K562 (cell line): ENCODE data around the gene PITRM1. TPM values are rescaled to one million over a fixed set of nuclear protein-coding genes. Genes with fewer than 3 reads are reported as not detected.

Experiments used
- ATAC-seq: fragments of 200-7000 bp; cut with Tn5 transposase; 3 replicates; pipeline ENCODE4 v1.9.1; 2020; ENCODE audit warnings: moderate library complexity
- BruUV-seq: library from RNA; stranded (reverse); fragments of 400-500 nt; replicated peaks from 2 replicates; lab custom pipeline; 2021; lab: Mats Ljungman, UMichigan
- CTCF ChIA-PET: fragments of 300-600 bp; formaldehyde crosslinking; extraction: SDS; loops from one replicate; lab custom pipeline; 2021; ENCODE audit warnings: low intra/inter-chr PET ratio; lab: Yijun Ruan, JAX
- POLR2A ChIA-PET: fragments of 300-600, 350-650 bp; sonication (Branson Sonifier 250); formaldehyde crosslinking; extraction: SDS; loops from one replicate; lab custom pipeline; 2021; ENCODE audit warnings: antibody characterized with exemption, inconsistent platforms; lab: Yijun Ruan, JAX
- DNase-seq, 4 experiments: peaks; one replicate each; pipeline versions ENCODE4 v3.0.0 to v3.0.0-alpha.2; 2011 to 2018; ENCODE audit warnings: low spot score in 3 of 4, mixed read lengths in 3 of 4; ENCODE audit errors: extremely low read depth in 1 of 4
- FAIRE-seq: peaks from 2 replicates; lab custom pipeline; 2011; peaks lifted over from hg19 to GRCh38; lab: Jason Lieb, UNC
- H2AFZ ChIP-seq: 2 replicates; pipeline ENCODE4 v1.6.0; 2011; ENCODE audit warnings: low read depth, low read length, control low read depth, inconsistent platforms
- H3K27ac ChIP-seq: fragments of 200-600 bp; 3 replicates; pipeline ENCODE4 v1.8.0; 2011; ENCODE audit warnings: low read depth, mild to moderate bottlenecking, control low read depth, inconsistent platforms, low read length, moderate library complexity, mixed read lengths; ENCODE audit errors: extremely low read depth
- H3K27me3 ChIP-seq, 2 experiments: fragments of 300-600 bp in 1 of 2; 2 replicates in 1 of 2; 3 replicates in 1 of 2; pipeline versions ENCODE4 v1.6.0 to v1.8.0; 2011; ENCODE audit warnings: inconsistent platforms in 2 of 2, low read length in 2 of 2, mild to moderate bottlenecking in 1 of 2, mixed read lengths in 1 of 2, moderate library complexity in 1 of 2; ENCODE audit not compliant: control insufficient read depth in 2 of 2, insufficient read depth in 2 of 2
- H3K36me3 ChIP-seq: fragments of 300-600 bp; 3 replicates; pipeline ENCODE4 v1.8.0; 2011; ENCODE audit warnings: mild to moderate bottlenecking, low read length, inconsistent platforms; ENCODE audit not compliant: control insufficient read depth, insufficient read depth
- H3K4me1 ChIP-seq, 2 experiments: fragments of 200-600 bp in 1 of 2; replicated peaks in 1 of 2; 2 replicates in 1 of 2; 3 replicates in 1 of 2; pipeline versions ENCODE4 v1.5.1 to v1.8.0; 2011; ENCODE audit warnings: inconsistent platforms in 2 of 2, low read length in 2 of 2, mild to moderate bottlenecking in 1 of 2, mixed read lengths in 1 of 2, moderate library complexity in 1 of 2; ENCODE audit not compliant: control insufficient read depth in 2 of 2, insufficient read depth in 2 of 2
- H3K4me2 ChIP-seq: 2 replicates; pipeline ENCODE4 v1.6.1; 2011; ENCODE audit warnings: low read length, control low read depth, inconsistent platforms, mixed read lengths; ENCODE audit not compliant: insufficient read depth
- H3K4me3 ChIP-seq: fragments of 200-600 bp; sonication (generic), shearing (Covaris generic); 2 replicates; pipeline ENCODE4 v1.5.1; 2016; ENCODE audit warnings: control low read depth, inconsistent platforms
- H3K79me2 ChIP-seq: fragments of 200-600 bp; 3 replicates; pipeline ENCODE4 v1.8.0; 2011; ENCODE audit warnings: low read length, inconsistent platforms; ENCODE audit not compliant: control insufficient read depth, insufficient read depth
- H3K9ac ChIP-seq, 2 experiments: 2 replicates each; pipeline versions ENCODE4 v1.6.0 to v1.6.1; 2011; ENCODE audit warnings: low read depth in 2 of 2, low read length in 2 of 2, control low read depth in 1 of 2, inconsistent platforms in 1 of 2, mild to moderate bottlenecking in 1 of 2, mixed read lengths in 1 of 2; ENCODE audit not compliant: insufficient read depth in 1 of 2
- H3K9me1 ChIP-seq: one replicate; pipeline ENCODE4 v1.6.0; 2011; ENCODE audit warnings: inconsistent platforms, mild to moderate bottlenecking, low read length, moderate library complexity; ENCODE audit not compliant: control insufficient read depth, insufficient read depth
- H3K9me3 ChIP-seq: replicated peaks from 2 replicates; pipeline ENCODE4 v1.5.1; 2011; ENCODE audit warnings: low read depth, low read length, inconsistent platforms; ENCODE audit not compliant: control insufficient read depth, insufficient read depth
- H4K20me1 ChIP-seq: replicated peaks from 2 replicates; pipeline ENCODE4 v1.6.1; 2011; ENCODE audit warnings: low read length, inconsistent platforms, mixed read lengths; ENCODE audit not compliant: control insufficient read depth, insufficient read depth
- ARID2 ChIP-seq: fragments of 450-650 bp; IDR thresholded peaks from 2 replicates; pipeline ENCODE4 v1.6.1; 2017; ENCODE audit warnings: antibody characterized with exemption, mild to moderate bottlenecking
- BRD9 ChIP-seq: fragments of 450-650 bp; IDR thresholded peaks from 2 replicates; pipeline ENCODE4 v1.6.1; 2018; ENCODE audit warnings: low read depth; ENCODE audit not compliant: partially characterized antibody
- KDM4B ChIP-seq, 2 experiments: fragments of 450-650 bp in 1 of 2; sonication (generic) in 1 of 2; IDR thresholded peaks; 2 replicates each; pipeline ENCODE4 v1.6.1; 2016 to 2017; ENCODE audit warnings: borderline replicate concordance in 2 of 2, antibody characterized with exemption in 1 of 2, low read depth in 1 of 2, mild to moderate bottlenecking in 1 of 2
- MTA1 ChIP-seq: fragments of 450-650 bp; IDR thresholded peaks from 2 replicates; pipeline ENCODE4 v1.6.1; 2017; ENCODE audit warnings: borderline replicate concordance
- MYC ChIP-seq, 2 experiments: fragments of 250-450 bp in 1 of 2; sonication (Bioruptor Pico) in 1 of 2; IDR thresholded peaks; 2 replicates each; pipeline versions ENCODE4 v1.5.1 to v1.6.1; 2012 to 2021; ENCODE audit warnings: low read depth in 2 of 2, borderline replicate concordance in 1 of 2, improper control_type of control experiment in 1 of 2, low read length in 1 of 2, mild to moderate bottlenecking in 1 of 2, moderate library complexity in 1 of 2
- NR1H2 ChIP-seq: sonication (generic); formaldehyde crosslinking; IDR thresholded peaks from 2 replicates; pipeline ENCODE4 v1.4.0; 2020; ENCODE audit warnings: mild to moderate bottlenecking, missing genetic modification reagents
- SIX5 ChIP-seq, 2 experiments: IDR thresholded peaks; 2 replicates each; pipeline ENCODE4 v1.6.1; 2011; ENCODE audit warnings: low read length in 2 of 2, borderline replicate concordance in 1 of 2, low read depth in 1 of 2, mild to moderate bottlenecking in 1 of 2, moderate library complexity in 1 of 2; ENCODE audit not compliant: insufficient read depth in 1 of 2
- ZNF143 ChIP-seq: sonication (generic); formaldehyde crosslinking; IDR thresholded peaks from 2 replicates; pipeline ENCODE4 v1.9.0; 2022; ENCODE audit warnings: mild to moderate bottlenecking, missing genetic modification reagents
- ZNF449 ChIP-seq: fragments of 250-450 bp; sonication (Bioruptor Pico); IDR thresholded peaks from 2 replicates; pipeline ENCODE4 v1.8.0; 2022; ENCODE audit warnings: moderate library complexity, mild to moderate bottlenecking, inconsistent platforms
- ZNF740 ChIP-seq, 3 experiments: fragments of 200-800 bp in 1 of 3; sonication (Bioruptor generic) in 1 of 3; sonication (generic) in 1 of 3; formaldehyde crosslinking in 1 of 3; IDR thresholded peaks; 2 replicates each; pipeline versions ENCODE4 v1.6.1 to v1.8.0; 2016 to 2022; ENCODE audit warnings: mild to moderate bottlenecking in 2 of 3, missing compliant biosample characterization in 2 of 3, missing genetic modification characterization in 2 of 3, missing genetic modification reagents in 1 of 3
- WGBS: fragments of 100-300 bp; shearing (Covaris generic); methylation state at CpG from one replicate; pipeline ENCODE4 v1.1.6; 2016; ENCODE audit warnings: low coverage, mixed read lengths; ENCODE audit not compliant: insufficient coverage; ENCODE audit errors: missing lambda C conversion rate; 5-methylcytosine and 5-hydroxymethylcytosine counted together
- in situ Hi-C: fragments of 300-500 bp; cut with MboI; formaldehyde crosslinking; loops from 4 replicates; pipeline ENCODE4 v1.15.0; 2018; ENCODE audit warnings: inconsistent platforms, mixed read lengths
- intact Hi-C: fragments of 100-400 bp; cut with micrococcal nuclease; formaldehyde crosslinking; loops from 2 replicates; pipeline ENCODE4 v1.14.2; 2022
- polyA plus RNA-seq, 8 experiments: library from polyadenylated mRNA; depleted of rRNA in 4 of 8; stranded (reverse) in 5 of 8; unstranded in 3 of 8; fragments of >200 nt; fragmentation: Nextera tagmentation in 2 of 8; fragmentation: Illumina TruSeq in 1 of 8; extraction: Ambion mirVana in 2 of 8; extraction: Trizol in 1 of 8; gene quantifications; 2 replicates each; pipeline versions ENCODE4 v1.2.1 to v1.2.3, GENCODE V29; 2011 to 2014; ENCODE audit warnings: inconsistent platforms in 1 of 8, missing spikeins in 1 of 8
- total RNA-seq, 7 experiments: library from RNA; depleted of rRNA in 6 of 7; stranded (reverse); fragments of >200 nt in 6 of 7; fragmentation: Illumina TruSeq in 2 of 7; extraction: Trizol in 2 of 7; gene quantifications; 2 replicates each; pipeline versions ENCODE4 v1.2.1 to v1.2.3, GENCODE V29; 2011 to 2021; ENCODE audit warnings: low replicate concordance in 1 of 7
- TF ChIP-seq, protein P1 (sequence below): IDR thresholded peaks from 3 replicates; pipeline ENCODE4 v1.6.1; 2011; ENCODE audit warnings: borderline replicate concordance, mild to moderate bottlenecking; ENCODE audit not compliant: insufficient read length, insufficient read depth

The PITRM1 gene
- total and polyA plus RNA-seq, 9 of the 15 experiments (the other 6 are each of a cell fraction or from before 2014, with no cell fraction given) = 21.1 to 70.4 (median 39.7) TPM

DNA sequence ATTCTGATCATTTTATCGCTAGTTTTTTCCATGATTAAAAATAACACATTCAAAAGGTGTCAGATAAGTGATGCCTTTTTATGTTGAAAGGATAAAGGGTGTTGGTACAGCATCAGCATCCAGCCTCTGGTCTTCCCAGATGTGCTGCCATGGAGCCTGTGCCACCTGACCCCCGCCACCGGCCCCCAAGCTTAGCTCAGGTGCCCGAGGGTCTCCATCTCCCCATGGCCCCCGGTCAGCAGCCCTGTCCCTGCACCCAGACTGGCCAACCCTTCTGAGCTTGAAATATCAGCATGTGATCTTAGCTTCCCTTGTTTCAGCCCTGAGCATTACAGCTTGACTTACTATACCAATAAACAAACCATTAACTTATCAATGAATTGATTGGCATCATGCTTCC, 80.7 kb downstream of the PITRM1 start:
- Histone ChIP-seq H3K4me2 (no peak overlapping the region), H3K9me3 (0 out of 2 replicates have a peak, but pooled peaks cover 3% of the 10 kb centered on the region), H4K20me1 (no peaks in the 10 kb centered on the region), H3K9me1 (peaks cover 4% of the 10 kb centered on the region), H3K9ac (no peak overlapping the region), H3K79me2 (peaks cover 83% of the 10 kb centered on the region), H3K4me1 (peaks cover 34 to 36% of the 10 kb centered on the region in 2 experiments), H3K27me3 (no peaks in the 10 kb centered on the region), H3K27ac (no peak overlapping the region), H3K4me3 (no peak overlapping the region), H2AFZ (no peak overlapping the region), H3K36me3 (peaks cover 59% of the 10 kb centered on the region)
- TF ChIP-seq MTA1 (no peak), ZNF740 (CRISPR knock-in tag; IDR thresholded peaks at IDR 0.05) (no peak), ZNF740 (tag; IDR thresholded peaks at IDR 0.05) (no peak), MYC (IDR thresholded peaks at IDR 0.05; ENCODE audit: low read depth, low read length) (no peak), MYC (CRISPR knock-in tag; IDR thresholded peaks at IDR 0.05; ENCODE audit: borderline replicate concordance, low read depth) (no peak), KDM4B (IDR thresholded peaks at IDR 0.05; ENCODE audit: borderline replicate concordance in 2 of 2, low read depth in 1 of 2) (no peak), ZNF143 (CRISPR knock-in tag) (no peak), ZNF449 (CRISPR knock-in tag) (no peak), NR1H2 (CRISPR knock-in tag) (no peak), ARID2 (no peak), BRD9 (no peak), SIX5 (IDR thresholded peaks at IDR 0.05; ENCODE audit: borderline replicate concordance in 1 of 2, insufficient read depth in 1 of 2, low read depth in 1 of 2, low read length in 2 of 2) (no peak)
- TF ChIP-seq, protein P1, sequence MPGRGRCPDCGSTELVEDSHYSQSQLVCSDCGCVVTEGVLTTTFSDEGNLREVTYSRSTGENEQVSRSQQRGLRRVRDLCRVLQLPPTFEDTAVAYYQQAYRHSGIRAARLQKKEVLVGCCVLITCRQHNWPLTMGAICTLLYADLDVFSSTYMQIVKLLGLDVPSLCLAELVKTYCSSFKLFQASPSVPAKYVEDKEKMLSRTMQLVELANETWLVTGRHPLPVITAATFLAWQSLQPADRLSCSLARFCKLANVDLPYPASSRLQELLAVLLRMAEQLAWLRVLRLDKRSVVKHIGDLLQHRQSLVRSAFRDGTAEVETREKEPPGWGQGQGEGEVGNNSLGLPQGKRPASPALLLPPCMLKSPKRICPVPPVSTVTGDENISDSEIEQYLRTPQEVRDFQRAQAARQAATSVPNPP = no peak
- FAIRE-seq (no peak), ATAC-seq (no peak), DNase-seq (no peak)
- POLR2A ChIA-PET = interaction anchor here (0.7 to 2.5 kb wide), 5 partner anchors 11 to 17 kb away, joined by 3 to 9 read pairs (median 3); no protein-coding TSS in a partner anchor
- 90% methylated on average over 5 of the region's 5 CpGs for WGBS
- intact Hi-C loops = no loop called here
- CTCF ChIA-PET = interaction anchor here (0.7 kb wide), 1 partner anchor 11 kb away, joined by 3 read pairs; no protein-coding TSS in a partner anchor
- no TSS peak for BruUV-seq
- in situ Hi-C loops = no loop called here
